DMS153 treated with DMSO at 0.1 percent for 48 hours (cell line): ENCODE measurements around the gene TCP1.
"Not testable (repeated sequence)": the region's sequence is repeated elsewhere in the genome, so short reads cannot be mapped to it uniquely, and the experiment has no call there.

Source experiments
- DNase-seq: peaks from one replicate; lab custom pipeline; 2025; ENCODE audit not compliant: unreplicated experiment; lab: John Stamatoyannopoulos, UW

TCP1 gene

GRCh38 chr6:159817951-159818739, 28.7 kb upstream of the TCP1 start:
- DNase-seq = no peak

- DNase-seq = not testable (repeated sequence)
These were observed 27.4 kb upstream of the TCP1 start for GRCh38 chr6:159816775-159817174.

GRCh38 chr6:159815410-159815809, 26.0 kb upstream of the TCP1 start:
- no peak for DNase-seq

GRCh38 chr6:159813781-159814180, 24.4 kb upstream of the TCP1 start:
- DNase-seq = no peak

- DNase-seq = no peak
These were observed 19.7 kb upstream of the TCP1 start for GRCh38 chr6:159809149-159809548.

- DNase-seq = no peak
These were observed 19.2 kb upstream of the TCP1 start for GRCh38 chr6:159808647-159809046.

- no peak for DNase-seq
These were observed 17.9 kb upstream of the TCP1 start for GRCh38 chr6:159807150-159807858.

- DNase-seq = no peak
These were observed 16.6 kb upstream of the TCP1 start for GRCh38 chr6:159806021-159806458.

- DNase-seq = no peak
These were observed 16.1 kb upstream of the TCP1 start for GRCh38 chr6:159805440-159806020.

GRCh38 chr6:159804504-159804903, 15.1 kb upstream of the TCP1 start:
- no peak for DNase-seq

GRCh38 chr6:159801935-159802334, 12.5 kb upstream of the TCP1 start:
- DNase-seq = no peak

GRCh38 chr6:159800141-159800865, 10.9 kb upstream of the TCP1 start, which contains the start of gene PNLDC1:
Gene PNLDC1, plus strand, starts transcription at chr6:159800276. Its CDS starts 32 bp downstream, at chr6:159800308.
- DNase-seq = no peak

GRCh38 chr6:159797554-159797953, 8.2 kb upstream of the TCP1 start:
- DNase-seq = no peak

- DNase-seq = not testable (repeated sequence)
These were observed 5.6 kb upstream of the TCP1 start for GRCh38 chr6:159794976-159795375.

- DNase-seq = no peak
These were observed 1.7 kb upstream of the TCP1 start for GRCh38 chr6:159790956-159791598.

- DNase-seq = peak; percentile 89
These were observed 950 bp upstream of the TCP1 start, which contains the start of gene MRPL18 for GRCh38 chr6:159790149-159790955. Gene MRPL18, plus strand, starts transcription at chr6:159790467. Its CDS starts 121 bp downstream, at chr6:159790588.

GRCh38 chr6:159788753-159789376, 537 bp downstream of the TCP1 start:
- DNase-seq = no peak

GRCh38 chr6:159788276-159788675, 1.1 kb downstream of the TCP1 start:
- DNase-seq = no peak

GRCh38 chr6:159778542-159779103, 10.8 kb downstream of the TCP1 start:
- DNase-seq = no peak
